Lung (tissue), 12 donors: Measurements from ENCODE around the gene PNMA8C. TPM values are rescaled to one million over a fixed set of nuclear protein-coding genes. Genes with fewer than 3 reads are reported as not detected.
A peak's percentile ranks its signal among the peaks of the same experiment; 100 is the strongest.

Experiments used
- ATAC-seq: fragments of 200-7000 bp; cut with Tn5 transposase; one replicate; pipeline ENCODE4 v1.9.1; 2020; ENCODE audit warnings: moderate number of reproducible peaks; ENCODE audit not compliant: insufficient read depth, low FRiP score
- DNase-seq, 3 donors: peaks; one replicate each; pipeline ENCODE4 v3.0.0-alpha.2; 2013 to 2017
- H3K27ac ChIP-seq, 2 donors: one replicate each; pipeline ENCODE4 v1.5.1; 2013; ENCODE audit warnings: mild to moderate bottlenecking in 2 of 2, moderate library complexity in 2 of 2, control low read depth in 1 of 2, inconsistent platforms in 1 of 2, low read depth in 1 of 2, low read length in 1 of 2
- H3K27me3 ChIP-seq, 3 donors: one replicate each; pipeline ENCODE4 v1.5.1; 2013; ENCODE audit warnings: low read length in 2 of 3; ENCODE audit not compliant: control insufficient read depth in 3 of 3, insufficient read depth in 3 of 3
- H3K36me3 ChIP-seq, 4 donors: one replicate each; pipeline ENCODE4 v1.5.1; 2013; ENCODE audit warnings: low read length in 4 of 4, mild to moderate bottlenecking in 1 of 4, moderate library complexity in 1 of 4; ENCODE audit not compliant: control insufficient read depth in 4 of 4, insufficient read depth in 4 of 4
- H3K4me1 ChIP-seq, 5 donors: one replicate each; pipeline ENCODE4 v1.5.1; 2013; ENCODE audit warnings: low read length in 5 of 5, mild to moderate bottlenecking in 2 of 5, moderate library complexity in 1 of 5; ENCODE audit not compliant: control insufficient read depth in 5 of 5, insufficient read depth in 5 of 5
- H3K4me3 ChIP-seq: one replicate; pipeline ENCODE4 v1.5.1; 2013; ENCODE audit warnings: mild to moderate bottlenecking, control low read depth, moderate library complexity
- H3K9ac ChIP-seq, 2 donors: one replicate each; pipeline ENCODE4 v1.5.1; 2013; ENCODE audit warnings: low read length in 2 of 2, control low read depth in 1 of 2; ENCODE audit not compliant: insufficient read depth in 1 of 2
- H3K9me3 ChIP-seq, 4 donors: one replicate each; pipeline ENCODE4 v1.5.1; 2013; ENCODE audit warnings: low read length in 3 of 4, mild to moderate bottlenecking in 1 of 4, moderate library complexity in 1 of 4; ENCODE audit not compliant: control insufficient read depth in 4 of 4, insufficient read depth in 3 of 4
- WGBS, 2 donors: extraction: QIAGEN DNeasy Blood & Tissue Kit; methylation state at CpG; one replicate each; pipeline ENCODE4 v1.1.7; 2013; 5-methylcytosine and 5-hydroxymethylcytosine counted together
- polyA plus RNA-seq, 2 donors: library from polyadenylated mRNA; stranded (reverse); fragments of 200-250 nt; gene quantifications; one replicate each; pipeline ENCODE4 v1.2.1, GENCODE V29; 2013
- total RNA-seq, 2 donors: library from RNA; depleted of rRNA in 1 of 2; stranded (reverse); fragments of >200 nt in 1 of 2; gene quantifications; one replicate each; pipeline ENCODE4 v1.2.1, GENCODE V29; 2014 to 2021
- TF ChIP-seq, protein P1 (sequence below): IDR thresholded peaks from 2 replicates; pipeline ENCODE4 v1.5.1; 2012; ENCODE audit warnings: mild to moderate bottlenecking; ENCODE audit errors: control extremely low read depth, extremely low read depth
- donor health status: control.
- donor health status: control.
- donor health status: Bipolar disorder and iron deficiency.
- donor health status: healthy.
- donor health status: DM: yes; HTN: yes; CAD: no.

Gene PNMA8C
- total and polyA plus RNA-seq, 4 donors: 0.04 to 1.2 (median 0.47) TPM

DNA sequence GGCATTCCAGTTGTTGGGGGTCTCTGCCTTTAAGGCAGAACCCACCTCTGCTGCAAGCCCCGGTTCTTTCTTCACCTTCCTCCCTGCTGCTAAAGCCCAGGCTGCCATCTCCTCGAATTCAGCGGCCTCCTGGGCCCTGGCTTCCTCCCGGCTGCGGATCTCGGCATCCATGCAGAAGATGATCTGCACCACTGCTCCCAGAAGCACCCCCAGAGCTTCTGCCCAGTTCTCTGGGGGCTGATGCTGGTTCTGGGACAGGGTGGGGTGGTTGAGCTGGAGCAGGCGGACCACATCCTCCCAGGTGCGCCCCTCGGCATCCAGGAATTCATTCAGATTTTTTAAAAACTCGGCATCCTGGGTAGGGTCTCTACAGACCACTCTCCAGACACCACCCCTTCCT is 41.6 kb upstream of the PNMA8C start:
- WGBS, 2 donors: 87 to 93% methylated on average over 10 of the region's 10 CpGs
- DNase-seq (no peak), ATAC-seq (no peak)
- Histone ChIP-seq H3K9ac (no peak overlapping the region), H3K36me3 (no peaks in the 10 kb centered on the region), H3K27me3 (peaks cover 0 to 2% (median 0%) of the 10 kb centered on the region in 3 donors), H3K4me3 (no peak overlapping the region), H3K27ac (no peak overlapping the region), H3K9me3 (no peaks in the 10 kb centered on the region), H3K4me1 (peaks cover 0 to 48% (median 12%) of the 10 kb centered on the region in 5 donors)
- TF ChIP-seq, protein P1, sequence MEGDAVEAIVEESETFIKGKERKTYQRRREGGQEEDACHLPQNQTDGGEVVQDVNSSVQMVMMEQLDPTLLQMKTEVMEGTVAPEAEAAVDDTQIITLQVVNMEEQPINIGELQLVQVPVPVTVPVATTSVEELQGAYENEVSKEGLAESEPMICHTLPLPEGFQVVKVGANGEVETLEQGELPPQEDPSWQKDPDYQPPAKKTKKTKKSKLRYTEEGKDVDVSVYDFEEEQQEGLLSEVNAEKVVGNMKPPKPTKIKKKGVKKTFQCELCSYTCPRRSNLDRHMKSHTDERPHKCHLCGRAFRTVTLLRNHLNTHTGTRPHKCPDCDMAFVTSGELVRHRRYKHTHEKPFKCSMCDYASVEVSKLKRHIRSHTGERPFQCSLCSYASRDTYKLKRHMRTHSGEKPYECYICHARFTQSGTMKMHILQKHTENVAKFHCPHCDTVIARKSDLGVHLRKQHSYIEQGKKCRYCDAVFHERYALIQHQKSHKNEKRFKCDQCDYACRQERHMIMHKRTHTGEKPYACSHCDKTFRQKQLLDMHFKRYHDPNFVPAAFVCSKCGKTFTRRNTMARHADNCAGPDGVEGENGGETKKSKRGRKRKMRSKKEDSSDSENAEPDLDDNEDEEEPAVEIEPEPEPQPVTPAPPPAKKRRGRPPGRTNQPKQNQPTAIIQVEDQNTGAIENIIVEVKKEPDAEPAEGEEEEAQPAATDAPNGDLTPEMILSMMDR: no peak

GRCh38 chr19:46469541-46470185 is 40.9 kb upstream of the PNMA8C start:
- Histone ChIP-seq H3K9ac (no peak overlapping the region), H3K27ac (no peak overlapping the region), H3K27me3 (peaks cover 0 to 2% (median 0%) of the 10 kb centered on the region in 3 donors), H3K36me3 (no peaks in the 10 kb centered on the region), H3K4me1 (peaks cover 0 to 48% (median 12%) of the 10 kb centered on the region in 5 donors), H3K9me3 (no peaks in the 10 kb centered on the region), H3K4me3 (no peak overlapping the region)
- DNase-seq (no peak), ATAC-seq (no peak)
- TF ChIP-seq, protein P1: no peak
- WGBS, 2 donors: 95 to 97% methylated on average over 18 of the region's 18 CpGs

- Histone ChIP-seq H3K36me3 (no peaks in the 10 kb centered on the region), H3K4me1 (peaks cover 0 to 22% (median 4%) of the 10 kb centered on the region in 5 donors), H3K9me3 (no peaks in the 10 kb centered on the region), H3K27ac (no peak overlapping the region), H3K9ac (no peak overlapping the region), H3K4me3 (no peak overlapping the region), H3K27me3 (no peaks in the 10 kb centered on the region)
- 72 to 87% methylated on average over 15 of the region's 15 CpGs for WGBS, 2 donors
- DNase-seq (peak; percentile 51 to 78 (median 65)), ATAC-seq (no peak)
- TF ChIP-seq, protein P1: no peak
Observed at GRCh38 chr19:46466536-46467196, 37.9 kb upstream of the PNMA8C start.
